IMR-90 (cell line): ENCODE data around the gene EIF1AD. TPM values are rescaled to one million over a fixed set of nuclear protein-coding genes. Genes with fewer than 3 reads are reported as not detected.

ENCODE experiments used
- ATAC-seq: fragments of 200-7000 bp; cut with Tn5 transposase; 2 replicates; pipeline ENCODE4 v1.9.1; 2020; ENCODE audit warnings: low read depth, mild to moderate bottlenecking, moderate library complexity
- BruUV-seq: library from RNA; stranded (reverse); fragments of 400-500 nt; replicated peaks from 2 replicates; lab custom pipeline; 2021; lab: Mats Ljungman, UMichigan
- CTCF ChIA-PET: fragments of 300-600 bp; formaldehyde crosslinking; extraction: SDS; loops from one replicate; lab custom pipeline; 2021; ENCODE audit warnings: antibody characterized with exemption; lab: Yijun Ruan, JAX
- POLR2A ChIA-PET: fragments of 300-600 bp; sonication (Branson Sonifier 250); formaldehyde crosslinking; loops from one replicate; lab custom pipeline; 2022; ENCODE audit warnings: antibody characterized with exemption; ENCODE audit not compliant: unreplicated experiment; lab: Charles Lee
- DNase-seq: peaks from one replicate; pipeline ENCODE4 v3.0.0; 2013
- H2AFZ ChIP-seq: replicated peaks from 2 replicates; pipeline ENCODE3; 2013; ENCODE audit warnings: low read length, mild to moderate bottlenecking; ENCODE audit not compliant: poor library complexity
- H2AK5ac ChIP-seq: 2 replicates; pipeline ENCODE4 v1.6.1; 2013; ENCODE audit warnings: low read depth, low read length, inconsistent platforms
- H2AK9ac ChIP-seq: replicated peaks from 2 replicates; pipeline ENCODE3; 2013; ENCODE audit warnings: mild to moderate bottlenecking, low read depth, low read length, moderate library complexity; ENCODE audit not compliant: poor library complexity
- H2BK120ac ChIP-seq: 2 replicates; pipeline ENCODE4 v1.6.1; 2013; ENCODE audit warnings: low read depth, low read length, inconsistent platforms
- H2BK15ac ChIP-seq: 3 replicates; pipeline ENCODE4 v1.6.1; 2013; ENCODE audit warnings: low read depth, low read length, inconsistent platforms
- H2BK20ac ChIP-seq: 2 replicates; pipeline ENCODE4 v1.6.1; 2013; ENCODE audit warnings: low read depth, mild to moderate bottlenecking, inconsistent platforms, low read length, moderate library complexity
- H2BK5ac ChIP-seq: 2 replicates; pipeline ENCODE4 v1.6.1; 2013; ENCODE audit warnings: mild to moderate bottlenecking, low read depth, low read length, inconsistent platforms; ENCODE audit not compliant: poor library complexity, severe bottlenecking
- H3K14ac ChIP-seq: replicated peaks from 2 replicates; pipeline ENCODE4 v1.6.1; 2013; ENCODE audit warnings: low read depth, low read length, inconsistent platforms
- H3K18ac ChIP-seq: 2 replicates; pipeline ENCODE4 v1.6.1; 2013; ENCODE audit warnings: low read depth, low read length, control low read depth
- H3K23ac ChIP-seq: 2 replicates; pipeline ENCODE4 v1.6.1; 2013; ENCODE audit warnings: low read depth, low read length, inconsistent platforms
- H3K27ac ChIP-seq: 2 replicates; pipeline ENCODE4 v1.5.1; 2013; ENCODE audit warnings: mild to moderate bottlenecking, control low read depth, low read length; ENCODE audit not compliant: insufficient read depth
- H3K27me3 ChIP-seq: 2 replicates; pipeline ENCODE4 v1.6.1; 2013; ENCODE audit warnings: low read length; ENCODE audit not compliant: control insufficient read depth, insufficient read depth
- H3K36me3 ChIP-seq: 2 replicates; pipeline ENCODE4 v1.6.1; 2013; ENCODE audit warnings: low read length, mixed read lengths; ENCODE audit not compliant: control insufficient read depth, insufficient read depth
- H3K4ac ChIP-seq: 2 replicates; pipeline ENCODE4 v1.6.1; 2013; ENCODE audit warnings: low read depth, low read length, inconsistent platforms
- H3K4me1 ChIP-seq: 2 replicates; pipeline ENCODE4 v1.6.1; 2013; ENCODE audit warnings: low read length, mixed read lengths; ENCODE audit not compliant: control insufficient read depth, insufficient read depth
- H3K4me2 ChIP-seq: 2 replicates; pipeline ENCODE4 v1.6.1; 2013; ENCODE audit warnings: low read depth, mild to moderate bottlenecking, control low read depth, low read length, moderate library complexity
- H3K4me3 ChIP-seq: 2 replicates; pipeline ENCODE4 v1.5.1; 2013; ENCODE audit warnings: low read depth, mild to moderate bottlenecking, control low read depth, low read length, moderate library complexity; ENCODE audit not compliant: insufficient read depth
- H3K56ac ChIP-seq: 2 replicates; pipeline ENCODE4 v1.6.1; 2013; ENCODE audit warnings: low read length, inconsistent platforms; ENCODE audit not compliant: insufficient read depth; ENCODE audit errors: extremely low read depth
- H3K79me1 ChIP-seq, 2 experiments: 2 replicates each; pipeline ENCODE4 v1.6.1; 2013; ENCODE audit warnings: low read length in 2 of 2, inconsistent platforms in 1 of 2, low read depth in 1 of 2
- H3K9ac ChIP-seq: 2 replicates; pipeline ENCODE4 v1.6.1; 2013; ENCODE audit warnings: low read depth, low read length, control low read depth
- H3K9me1 ChIP-seq: 2 replicates; pipeline ENCODE4 v1.6.1; 2013; ENCODE audit warnings: low read length, inconsistent platforms; ENCODE audit not compliant: insufficient read depth
- H3K9me3 ChIP-seq: 2 replicates; pipeline ENCODE4 v1.6.1; 2013; ENCODE audit warnings: low read length; ENCODE audit not compliant: control insufficient read depth, insufficient read depth
- H4K20me1 ChIP-seq: 2 replicates; pipeline ENCODE4 v1.6.1; 2013; ENCODE audit warnings: low read length, inconsistent platforms; ENCODE audit not compliant: insufficient read depth
- H4K5ac ChIP-seq: 2 replicates; pipeline ENCODE4 v1.6.1; 2013; ENCODE audit warnings: mild to moderate bottlenecking, low read depth, low read length, control low read depth
- H4K8ac ChIP-seq, 2 experiments: 2 replicates each; pipeline ENCODE4 v1.6.1; 2013; ENCODE audit warnings: low read depth in 2 of 2, low read length in 2 of 2, control low read depth in 1 of 2, inconsistent platforms in 1 of 2
- H4K91ac ChIP-seq: 2 replicates; pipeline ENCODE4 v1.6.1; 2013; ENCODE audit warnings: low read depth, low read length, inconsistent platforms; ENCODE audit not compliant: insufficient read depth
- BHLHE40 ChIP-seq: fragments of 150-350 bp; IDR thresholded peaks from 2 replicates; pipeline ENCODE4 v1.6.1; 2016; ENCODE audit warnings: mild to moderate bottlenecking, low read depth, low read length
- FOS ChIP-seq: fragments of 150-350 bp; IDR thresholded peaks from 2 replicates; pipeline ENCODE4 v1.6.1; 2016; ENCODE audit warnings: low read depth, low read length
- MXI1 ChIP-seq: IDR thresholded peaks from 2 replicates; pipeline ENCODE4 v1.6.1; 2012; ENCODE audit warnings: low read depth, mild to moderate bottlenecking, low read length, moderate library complexity, borderline replicate concordance
- RAD21 ChIP-seq: IDR thresholded peaks from 2 replicates; pipeline ENCODE4 v1.6.1; 2012; ENCODE audit warnings: low read length, improper control_type of control experiment
- SMC3 ChIP-seq: fragments of 150-350 bp; IDR thresholded peaks from 2 replicates; pipeline ENCODE4 v1.6.1; 2016; ENCODE audit warnings: low read depth, mild to moderate bottlenecking, antibody characterized with exemption, low read length, moderate library complexity
- WGBS, 2 experiments: methylation state at CpG; one replicate each; pipeline versions ENCODE4 v1.1.5 to v1.1.7; 2013; ENCODE audit warnings: missing lambda C conversion rate in 2 of 2; ENCODE audit not compliant: insufficient read length in 1 of 2; ENCODE audit errors: extremely low coverage in 2 of 2; 5-methylcytosine and 5-hydroxymethylcytosine counted together
- dilution Hi-C: fragments of 300-500 bp; cut with HindIII; formaldehyde crosslinking; loops from one replicate; pipeline ENCODE4 v1.14.3; 2018; ENCODE audit warnings: low sequenced_read_pairs; ENCODE audit not compliant: unreplicated experiment
- in situ Hi-C: fragments of 300-500 bp; cut with MboI; formaldehyde crosslinking; loops from 3 replicates; pipeline ENCODE4 v1.14.3; 2019; ENCODE audit warnings: low sequenced_read_pairs, inconsistent platforms, mixed read lengths
- intact Hi-C: fragments of 100-400 bp; cut with micrococcal nuclease; formaldehyde crosslinking; loops from 2 replicates; pipeline ENCODE4 v1.10.0; 2022
- polyA plus RNA-seq, 3 experiments: library from polyadenylated mRNA; depleted of rRNA; stranded (reverse); fragments of >200 nt; gene quantifications; 2 replicates each; pipeline ENCODE4 v1.2.3, GENCODE V29; 2012; ENCODE audit warnings: low replicate concordance in 1 of 3
- total RNA-seq: library from RNA; depleted of rRNA; stranded (reverse); fragments of >200 nt; gene quantifications from 2 replicates; pipeline ENCODE4 v1.2.3, GENCODE V29; 2012

Gene EIF1AD
- total and polyA plus RNA-seq, 2 of the 4 experiments (the other 2 are of a cell fraction) = 32.5 to 62.6 TPM

DNA sequence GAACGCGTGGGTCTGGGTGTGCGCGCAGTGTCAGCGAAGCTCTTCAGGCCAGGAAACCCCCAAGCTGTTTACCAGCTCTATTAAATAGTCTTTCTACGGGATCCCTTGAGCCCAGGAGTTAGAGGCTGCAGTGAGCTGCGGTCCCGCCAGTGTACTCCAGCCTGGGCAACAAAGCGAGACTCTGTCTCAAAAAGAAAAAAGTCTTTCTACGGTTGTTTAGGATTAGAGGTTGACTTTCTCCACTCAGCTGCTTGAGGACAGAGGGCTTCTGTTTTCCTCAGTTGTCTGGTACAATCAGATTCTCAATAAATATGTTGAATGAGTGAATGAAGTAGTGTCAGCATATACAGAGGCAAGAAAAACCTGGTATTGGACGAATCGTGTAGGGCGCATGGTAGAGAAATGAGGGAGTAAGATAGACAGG, 39.8 kb downstream of the EIF1AD start:
- H3K27me3 ChIP-seq = no peaks in the 10 kb centered on the region
- dilution Hi-C loops = no loop called here
- BruUV-seq = TSS peak; percentile 50
- H3K79me1 ChIP-seq = peaks cover 16 to 51% of the 10 kb centered on the region in 2 experiments
- H3K9me1 ChIP-seq = peaks cover 5% of the 10 kb centered on the region; the same call in 1 of the 2 replicates
- H3K27ac ChIP-seq = peak overlapping the region; percentile 77
- TF ChIP-seq FOS (no peak), MXI1 (0 out of 2 replicates have a peak, but pooled peaks have one; percentile 4), BHLHE40 (no peak), RAD21 (no peak), SMC3 (no peak)
- H4K5ac ChIP-seq = no peak overlapping the region
- peak overlapping the region; percentile 35; the same call in 1 of the 2 replicates for H2AK5ac ChIP-seq
- ChIA-PET POLR2A (interaction anchor here (0.8 kb wide), 1 partner anchor 70 kb away, joined by 3 read pairs; no protein-coding TSS in a partner anchor), CTCF (interaction anchor here (1.0 kb wide), 1 partner anchor 16 kb away, joined by 3 read pairs; no protein-coding TSS in a partner anchor)
- ATAC-seq = peak; percentile 4
- 0 out of 2 replicates have a peak overlapping the region, but pooled peaks have one; percentile 49 for H4K91ac ChIP-seq
- no peak overlapping the region for H3K18ac ChIP-seq
- peak overlapping the region; percentile 58 for H2AK9ac ChIP-seq
- peaks cover 7% of the 10 kb centered on the region for H4K20me1 ChIP-seq
- H3K4me1 ChIP-seq = peaks cover 8% of the 10 kb centered on the region
- peak overlapping the region; percentile 59 for H3K4me3 ChIP-seq
- WGBS, 2 experiments = 21% methylated on average over 4 of the region's 13 CpGs; no CpG with 5 or more reads in 1 of the 2 experiments
- no peak for DNase-seq
- H2BK20ac ChIP-seq = no peak overlapping the region
- peak overlapping the region; percentile 53 to 67; a peak in 2 of 4 replicates for H4K8ac ChIP-seq
- H3K56ac ChIP-seq = peak overlapping the region; percentile 88
- H2BK120ac ChIP-seq = 0 out of 2 replicates have a peak overlapping the region, but pooled peaks have one; percentile 26
- peaks cover 30% of the 10 kb centered on the region for H3K36me3 ChIP-seq
- peak overlapping the region; percentile 98 for H3K4me2 ChIP-seq
- peak overlapping the region; percentile 42; the same call in 1 of the 3 replicates for H2BK15ac ChIP-seq
- peak overlapping the region; percentile 99 for H3K23ac ChIP-seq
- peak overlapping the region; percentile 93 for H3K9ac ChIP-seq
- in situ Hi-C loops = loop anchor here (5.0 kb wide), 1 partner anchor 70 kb away; the partner anchor contains the start of gene CCDC85B
- H3K9me3 ChIP-seq = no peaks in the 10 kb centered on the region
- intact Hi-C loops = loop anchor here (5.0 kb wide), 1 partner anchor 45 kb away; the partner anchor contains the start of genes C11orf68 and DRAP1
- peak overlapping the region; percentile 60; the same call in 1 of the 2 replicates for H3K4ac ChIP-seq
- peak overlapping the region; percentile 74 for H2AFZ ChIP-seq
- H2BK5ac ChIP-seq = peak overlapping the region; percentile 35
- peak overlapping the region; percentile 92 for H3K14ac ChIP-seq
